Stimulated activated CD8-positive, alpha-beta memory T cell treated with anti-CD3 and anti-CD28 coated beads, Interleukin-15, amount 100 ng/mL, for 4 hours (primary cell): ENCODE measurements around the gene TLE1.

Experiments
- DNase-seq, 2 donors: peaks; one replicate each; pipeline ENCODE4 v3.0.0-alpha.2; 2020; ENCODE audit warnings: low read depth in 2 of 2

TLE1 gene

GRCh38 chr9:81578606-81579005, 110.7 kb downstream of the TLE1 start:
- DNase-seq: no peak

DNA sequence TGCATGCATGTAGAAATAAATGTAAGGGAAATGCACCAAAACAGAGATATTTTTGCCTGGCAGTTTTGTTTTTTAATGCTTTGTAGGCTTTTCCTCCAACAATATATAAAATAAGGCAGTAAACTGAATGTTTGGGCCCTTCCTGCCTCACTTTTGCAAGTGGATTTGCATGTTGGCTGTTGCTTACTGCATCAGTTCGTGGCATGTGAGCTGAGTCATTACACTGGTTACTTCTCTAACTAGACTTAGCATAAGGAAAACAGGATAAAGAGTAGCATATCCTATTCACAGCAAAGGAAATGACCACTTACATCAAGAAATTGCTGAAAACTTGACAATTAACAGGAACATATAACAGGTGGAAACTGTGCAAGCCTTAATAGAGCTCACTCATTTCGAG, 113.4 kb downstream of the TLE1 start:
- no peak for DNase-seq

DNA sequence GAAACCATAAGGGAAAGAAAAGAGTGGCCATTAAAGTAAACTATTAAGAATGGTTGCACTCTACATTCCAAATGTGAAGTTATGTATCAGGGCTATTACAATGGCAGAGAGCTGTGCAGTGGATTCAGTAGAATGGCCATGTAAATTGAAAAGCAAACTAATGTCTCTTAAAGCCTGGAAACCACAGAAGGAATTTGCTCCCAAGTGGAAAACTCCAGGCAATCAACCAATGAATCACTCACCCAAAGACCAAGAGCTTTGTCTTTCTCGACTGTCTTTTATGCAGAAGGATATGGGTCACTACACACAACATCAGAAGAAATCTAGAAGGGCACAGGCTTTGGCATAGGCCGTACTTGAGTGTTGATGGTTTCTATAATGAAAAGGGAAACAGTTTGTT, 114.9 kb downstream of the TLE1 start:
- no peak for DNase-seq

GRCh38 chr9:81573415-81574321, 115.7 kb downstream of the TLE1 start:
- no peak for DNase-seq

- DNase-seq: no peak
These were observed 119.3 kb downstream of the TLE1 start for GRCh38 chr9:81570083-81570482.

GRCh38 chr9:81566074-81566698, 123.2 kb downstream of the TLE1 start:
- no peak for DNase-seq

DNA sequence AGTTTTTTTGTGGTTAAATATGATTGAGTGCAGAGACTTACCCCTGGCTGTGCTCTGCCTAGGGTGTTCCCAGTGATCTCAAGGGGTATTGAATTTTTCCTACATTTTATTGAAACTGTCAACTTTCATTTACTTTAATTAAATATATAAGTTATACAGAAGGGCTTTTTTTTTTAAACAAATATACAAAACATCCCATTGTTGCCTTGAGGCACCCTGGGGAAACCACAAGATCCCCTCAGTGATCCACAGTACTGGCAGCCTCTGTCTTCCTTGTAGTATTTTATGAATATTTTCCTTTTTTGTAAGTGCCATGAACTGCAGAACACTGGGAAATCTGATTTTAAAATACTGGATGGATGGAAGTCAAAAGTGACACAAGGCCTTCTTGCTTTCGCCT, 123.7 kb downstream of the TLE1 start:
- no peak for DNase-seq

DNA sequence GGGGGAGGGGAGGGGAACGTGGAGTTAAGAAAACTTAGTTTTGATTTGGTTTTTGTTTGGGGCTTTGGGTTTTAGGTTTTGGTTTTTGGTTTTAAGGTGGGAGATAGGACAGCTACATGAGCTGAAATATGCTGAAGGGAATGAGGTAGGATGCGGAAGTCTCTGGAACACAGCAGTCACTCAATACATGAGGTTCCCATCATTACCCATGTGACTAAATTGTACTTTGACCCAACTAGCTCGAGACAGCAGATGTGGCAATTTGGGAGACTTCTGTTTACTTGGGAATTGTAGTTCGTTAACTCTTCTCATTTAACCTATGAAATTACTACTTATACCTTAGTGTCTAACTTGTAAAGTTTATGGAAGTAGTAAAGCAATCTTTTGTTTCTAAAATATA, 124.2 kb downstream of the TLE1 start:
- DNase-seq: no peak

DNA sequence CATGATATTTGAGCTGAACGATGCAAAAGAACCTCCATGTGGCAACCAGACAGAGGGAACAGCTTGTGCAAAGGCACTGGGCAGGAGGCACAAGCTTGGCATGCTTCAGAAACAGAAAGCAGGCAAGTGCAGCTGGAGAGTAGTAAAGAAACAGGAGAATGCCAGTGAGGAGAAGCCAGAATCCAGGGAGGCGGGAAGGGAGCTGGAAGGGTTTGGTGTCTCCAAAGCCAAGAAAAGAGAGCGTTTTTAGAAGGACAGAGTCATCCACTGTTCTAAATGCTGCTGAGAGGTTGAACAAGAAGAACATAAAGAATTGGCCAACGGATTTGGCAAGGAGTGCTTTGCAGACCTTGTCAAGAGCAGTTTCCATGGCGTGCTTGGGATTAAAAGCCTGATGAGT, 124.7 kb downstream of the TLE1 start:
- no peak for DNase-seq

GRCh38 chr9:81563739-81564138, 125.6 kb downstream of the TLE1 start:
- no peak for DNase-seq

GRCh38 chr9:81563020-81563407, 126.3 kb downstream of the TLE1 start:
- DNase-seq: no peak

DNA sequence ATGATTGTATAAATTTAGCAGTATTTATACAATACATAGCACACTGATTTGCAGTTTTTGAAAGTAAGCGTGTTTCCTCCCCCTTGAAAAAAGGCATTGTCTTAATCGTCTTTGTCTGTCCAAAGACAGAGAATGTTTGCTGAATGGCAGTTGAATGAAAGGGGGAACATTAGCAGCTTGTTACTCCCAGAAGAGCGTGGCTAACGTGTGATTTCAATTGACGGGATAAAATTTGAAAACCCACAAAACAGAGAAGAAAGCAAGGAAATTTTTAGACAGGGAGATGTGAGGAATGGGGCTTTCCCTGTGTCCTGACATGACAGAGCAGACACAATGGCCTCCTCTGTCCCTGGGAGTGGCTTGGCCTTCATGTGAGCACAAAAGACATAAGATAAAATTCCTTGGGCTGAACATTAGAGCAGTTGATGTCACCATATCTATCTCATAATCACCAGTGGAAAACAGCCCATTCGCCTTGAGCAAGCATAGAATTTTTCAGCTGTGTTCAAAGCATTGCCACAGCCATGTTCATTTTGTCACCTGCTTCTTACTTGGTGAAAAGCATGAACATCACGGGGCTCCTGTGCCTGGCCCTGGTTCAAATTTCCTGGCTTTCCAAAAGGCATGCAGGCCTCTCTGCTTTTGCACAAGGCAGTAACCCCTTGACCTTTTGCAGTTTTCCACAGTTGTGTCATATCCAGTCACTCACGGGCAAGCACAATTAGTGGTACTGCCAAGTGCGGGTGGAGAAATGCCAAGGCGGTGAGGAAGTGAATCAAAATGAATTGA, 126.9 kb downstream of the TLE1 start:
- DNase-seq: no peak

DNA sequence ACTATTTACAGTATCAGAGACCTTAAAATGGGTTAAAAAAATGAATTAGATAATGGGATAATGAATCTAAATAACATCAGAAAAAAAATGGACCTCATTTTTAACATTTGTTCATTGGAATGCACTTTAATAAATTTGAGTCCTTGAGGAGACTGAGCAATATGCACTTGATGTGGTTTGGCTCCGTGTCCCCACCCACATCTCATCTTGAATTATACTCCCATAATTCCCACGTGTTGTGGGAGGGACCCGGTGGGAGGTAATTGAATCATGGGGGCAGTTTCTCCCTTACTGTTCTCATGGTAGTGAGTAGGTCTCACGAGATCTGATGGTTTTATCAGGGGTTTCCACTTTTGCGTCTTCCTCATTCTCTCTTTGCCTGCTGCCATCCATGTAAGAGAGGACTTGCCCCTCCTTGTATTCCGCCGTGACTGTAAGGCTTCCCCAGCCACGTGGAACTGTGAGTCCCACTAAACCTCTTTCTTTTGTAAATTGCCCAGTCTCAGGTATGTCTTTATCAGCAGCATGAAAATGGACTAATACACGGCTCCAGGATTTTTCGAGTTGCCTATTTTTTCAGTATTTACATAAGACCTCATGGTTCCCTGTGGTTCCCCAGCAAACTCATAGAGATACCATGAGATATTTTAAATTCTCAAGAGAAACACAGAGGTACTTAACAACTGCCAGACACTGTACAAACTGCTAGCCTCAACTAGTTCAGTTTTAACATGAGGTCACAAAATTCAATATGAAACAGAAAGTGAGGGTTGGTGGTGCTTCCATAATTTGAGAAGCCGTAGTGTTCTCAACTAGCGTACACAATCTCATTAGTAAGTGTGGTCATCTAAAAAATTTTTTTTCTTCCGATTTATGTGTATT, 128.3 kb downstream of the TLE1 start:
- no peak for DNase-seq

- DNase-seq: no peak
These were observed 129.6 kb downstream of the TLE1 start for GRCh38 chr9:81559709-81560108.

GRCh38 chr9:81559197-81559596, 130.2 kb downstream of the TLE1 start:
- DNase-seq: no peak

DNA sequence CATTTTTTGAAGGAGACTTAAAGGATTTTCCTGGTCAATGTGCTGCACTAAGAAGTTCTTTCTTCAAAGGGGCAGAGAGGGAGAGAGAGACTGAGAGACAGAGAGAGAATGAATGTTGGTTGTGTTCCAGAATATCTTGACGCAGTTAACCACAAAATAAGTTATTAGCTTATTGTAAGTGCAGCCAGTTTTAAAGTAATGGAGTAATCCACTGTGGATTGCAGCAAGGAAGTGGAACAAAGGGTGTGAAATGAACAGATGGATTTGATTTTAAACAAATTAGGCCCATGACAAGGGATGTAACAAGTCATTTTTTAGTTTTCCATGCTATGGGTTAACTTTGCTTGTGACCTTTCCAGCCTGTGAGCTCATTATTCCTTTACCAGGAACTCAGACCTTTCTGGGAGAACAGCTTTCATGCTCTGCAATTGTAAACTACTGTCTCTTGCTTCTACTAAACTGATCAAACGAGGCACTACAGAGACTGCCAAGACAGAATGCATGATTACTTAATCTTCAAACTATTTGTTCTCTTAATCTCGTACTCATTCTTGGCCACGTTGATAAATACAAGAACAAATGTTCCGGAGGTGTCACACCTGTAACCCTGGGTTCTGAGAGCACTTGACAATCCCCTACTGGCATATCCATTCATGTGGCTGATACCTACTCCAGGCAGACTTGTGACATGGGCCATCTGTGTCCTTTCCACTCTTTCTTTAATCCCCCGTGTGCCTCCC, 131.1 kb downstream of the TLE1 start:
- DNase-seq: no peak

DNA sequence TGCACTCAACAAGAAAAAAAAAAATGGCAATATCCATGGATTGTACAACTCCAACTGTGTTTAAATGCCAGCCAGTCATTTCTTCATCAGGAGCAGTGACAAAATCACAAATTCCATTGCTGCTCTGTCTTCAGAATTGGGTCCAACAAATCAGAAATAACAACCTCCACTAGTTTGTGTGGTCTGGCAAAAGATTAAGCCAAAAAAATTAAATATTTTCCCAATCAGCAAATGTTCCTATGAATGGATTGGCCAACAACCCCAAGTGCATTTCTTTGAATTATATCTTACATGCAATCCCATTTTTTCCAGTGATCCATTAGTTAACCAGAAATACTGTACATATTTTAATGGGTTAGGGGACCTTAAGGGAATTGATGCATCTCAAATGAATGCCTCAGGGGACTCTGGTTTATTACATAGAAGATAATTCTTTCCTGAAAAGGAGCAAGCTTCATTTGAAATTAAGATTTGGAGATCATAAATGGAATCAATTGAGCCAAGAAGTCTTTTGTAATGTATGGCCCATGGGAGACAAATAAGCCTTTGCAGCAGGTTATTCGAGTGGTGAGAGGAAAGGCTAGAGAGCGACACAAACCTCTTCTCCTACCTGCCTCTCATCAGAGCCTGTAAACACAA, 131.8 kb downstream of the TLE1 start:
- no peak for DNase-seq

DNA sequence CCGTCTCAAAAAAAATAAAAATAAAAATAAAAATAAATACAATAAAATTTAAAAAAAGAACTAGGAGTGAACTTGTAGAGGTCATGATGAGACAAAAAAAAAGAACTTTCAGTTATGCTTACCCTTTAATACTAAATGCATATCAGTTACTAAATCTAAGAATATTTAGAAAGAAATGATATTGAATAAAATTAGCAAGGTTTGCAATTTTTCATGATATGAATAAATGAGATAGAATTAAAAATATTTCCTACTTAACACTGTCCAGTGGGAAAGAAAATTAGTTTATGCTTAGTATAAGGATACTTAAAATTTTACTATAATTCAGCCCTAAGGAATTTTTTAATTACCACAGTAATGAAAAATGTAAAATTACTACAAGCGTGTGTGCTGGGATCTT, 132.4 kb downstream of the TLE1 start:
- no peak for DNase-seq

- DNase-seq: no peak
These were observed 136.8 kb downstream of the TLE1 start for GRCh38 chr9:81552581-81552991.

- DNase-seq: no peak
These were observed 139.2 kb downstream of the TLE1 start for GRCh38 chr9:81550207-81550583.
